ENCODE measurements around the gene MARVELD1. TPM values are rescaled to one million over a fixed set of nuclear protein-coding genes. Genes with fewer than 3 reads are reported as not detected.
A peak's percentile ranks its signal among the peaks of the same experiment; 100 is the strongest.

MARVELD1 gene
- 1 to 10 TPM; 4.3 to 6.5 TPM for total RNA-seq

GRCh38 chr10:97713339-97713825, at the start of gene MARVELD1:
Gene MARVELD1 (plus strand): TSS chr10:97713730. CDS start chr10:97713877, 147 bp downstream.
- no peaks in the 10 kb centered on the region for H3K27me3 ChIP-seq
- H3K36me3 ChIP-seq (replicated peaks in 1 of 2; ENCODE audit: insufficient read depth in 1 of 2, low read depth in 2 of 2) = no peaks in the 10 kb centered on the region
- TF ChIP-seq, protein P1, sequence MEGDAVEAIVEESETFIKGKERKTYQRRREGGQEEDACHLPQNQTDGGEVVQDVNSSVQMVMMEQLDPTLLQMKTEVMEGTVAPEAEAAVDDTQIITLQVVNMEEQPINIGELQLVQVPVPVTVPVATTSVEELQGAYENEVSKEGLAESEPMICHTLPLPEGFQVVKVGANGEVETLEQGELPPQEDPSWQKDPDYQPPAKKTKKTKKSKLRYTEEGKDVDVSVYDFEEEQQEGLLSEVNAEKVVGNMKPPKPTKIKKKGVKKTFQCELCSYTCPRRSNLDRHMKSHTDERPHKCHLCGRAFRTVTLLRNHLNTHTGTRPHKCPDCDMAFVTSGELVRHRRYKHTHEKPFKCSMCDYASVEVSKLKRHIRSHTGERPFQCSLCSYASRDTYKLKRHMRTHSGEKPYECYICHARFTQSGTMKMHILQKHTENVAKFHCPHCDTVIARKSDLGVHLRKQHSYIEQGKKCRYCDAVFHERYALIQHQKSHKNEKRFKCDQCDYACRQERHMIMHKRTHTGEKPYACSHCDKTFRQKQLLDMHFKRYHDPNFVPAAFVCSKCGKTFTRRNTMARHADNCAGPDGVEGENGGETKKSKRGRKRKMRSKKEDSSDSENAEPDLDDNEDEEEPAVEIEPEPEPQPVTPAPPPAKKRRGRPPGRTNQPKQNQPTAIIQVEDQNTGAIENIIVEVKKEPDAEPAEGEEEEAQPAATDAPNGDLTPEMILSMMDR (IDR thresholded peaks at IDR 0.05) = no peak
- no peak for TF ChIP-seq POLR2A (IDR thresholded peaks at IDR 0.05)
- peaks cover 29% of the 10 kb centered on the region for H3K4me1 ChIP-seq
- 21% methylated on average over 35 to 36 of the region's 37 CpGs for WGBS, 2 donors
- peak within 1 kb of the TSS; percentile 54 to 86 (median 82) for H3K27ac ChIP-seq
- H3K9me3 ChIP-seq = no peaks in the 10 kb centered on the region
- ATAC-seq (peak; percentile 25), DNase-seq (peak; percentile 33 to 46 (median 40))
- intact Hi-C loops (cut with DNase I) = no loop called here
- peak within 1 kb of the TSS; percentile 21 to 52 for H3K4me3 ChIP-seq

GRCh38 chr10:97664282-97664850, 49.2 kb upstream of the MARVELD1 start:
- 30 to 55% methylated on average over 1 of the region's 1 CpG for WGBS, 2 donors

GRCh38 chr10:97666992-97667391, 46.5 kb upstream of the MARVELD1 start:
- no peak overlapping the region for H3K4me3 ChIP-seq
- TF ChIP-seq POLR2A (IDR thresholded peaks at IDR 0.05) = no peak
- TF ChIP-seq, protein P1 (IDR thresholded peaks at IDR 0.05) = no peak
- DNase-seq = no peak
- H3K9me3 ChIP-seq = no peaks in the 10 kb centered on the region
- 89 to 95% methylated on average over 7 of the region's 7 CpGs for WGBS, 2 donors
- no peak for ATAC-seq
- no peaks in the 10 kb centered on the region for H3K27me3 ChIP-seq
- H3K27ac ChIP-seq = no peak overlapping the region
- peaks cover 0 to 3% of the 10 kb centered on the region in 2 donors for H3K36me3 ChIP-seq (replicated peaks in 1 of 2; ENCODE audit: insufficient read depth in 1 of 2, low read depth in 2 of 2)
- intact Hi-C loops (cut with DNase I) = no loop called here
- peaks cover 11% of the 10 kb centered on the region for H3K4me1 ChIP-seq

More at GRCh38 chr10:97664282-97664850, 49.2 kb upstream of the MARVELD1 start:
- Histone ChIP-seq H3K4me3 (no peak overlapping the region), H3K27ac (peak overlapping the region in 2 of 4 donors; percentile 49 to 56), H3K27me3 (no peaks in the 10 kb centered on the region), H3K4me1 (peaks cover 11% of the 10 kb centered on the region), H3K9me3 (no peaks in the 10 kb centered on the region), H3K36me3 (replicated peaks in 1 of 2; ENCODE audit: insufficient read depth in 1 of 2, low read depth in 2 of 2) (peaks cover 0 to 2% of the 10 kb centered on the region in 2 donors)
- ATAC-seq (peak; percentile 56), DNase-seq (peak in 2 of 4 donors; percentile 47 to 56)
- TF ChIP-seq, protein P1 (IDR thresholded peaks at IDR 0.05) = no peak
- no peak for TF ChIP-seq POLR2A (IDR thresholded peaks at IDR 0.05)
- intact Hi-C loops (cut with DNase I) = no loop called here

DNA sequence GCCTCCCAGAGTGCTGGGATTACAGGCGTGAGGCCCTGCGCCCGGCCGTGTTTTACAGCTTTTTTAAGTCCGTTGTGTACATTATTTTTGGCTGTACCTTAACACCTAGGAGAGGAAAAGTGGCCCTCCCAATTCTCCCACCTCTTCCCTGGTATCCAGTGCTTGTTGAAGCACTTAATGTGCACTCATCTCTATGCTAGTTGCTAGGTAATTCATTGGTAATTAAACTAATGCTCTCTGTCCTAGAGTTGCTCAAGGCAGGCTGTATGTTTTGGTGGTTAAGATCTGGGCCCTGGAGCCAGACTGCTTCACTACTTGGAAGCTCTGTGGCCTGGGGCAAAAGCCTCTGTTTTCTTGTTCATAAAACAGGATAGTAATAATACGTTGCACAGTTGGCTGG, 46.1 kb upstream of the MARVELD1 start:
- TF ChIP-seq, protein P1 (IDR thresholded peaks at IDR 0.05) = no peak
- H3K4me3 ChIP-seq = no peak overlapping the region
- intact Hi-C loops (cut with DNase I) = no loop called here
- peaks cover 11% of the 10 kb centered on the region for H3K4me1 ChIP-seq
- no peak overlapping the region for H3K27ac ChIP-seq
- peaks cover 0 to 3% of the 10 kb centered on the region in 2 donors for H3K36me3 ChIP-seq (replicated peaks in 1 of 2; ENCODE audit: insufficient read depth in 1 of 2, low read depth in 2 of 2)
- ATAC-seq = no peak
- WGBS, 2 donors = 70 to 81% methylated on average over 6 of the region's 6 CpGs
- no peaks in the 10 kb centered on the region for H3K9me3 ChIP-seq
- DNase-seq = no peak
- H3K27me3 ChIP-seq = no peaks in the 10 kb centered on the region

DNA sequence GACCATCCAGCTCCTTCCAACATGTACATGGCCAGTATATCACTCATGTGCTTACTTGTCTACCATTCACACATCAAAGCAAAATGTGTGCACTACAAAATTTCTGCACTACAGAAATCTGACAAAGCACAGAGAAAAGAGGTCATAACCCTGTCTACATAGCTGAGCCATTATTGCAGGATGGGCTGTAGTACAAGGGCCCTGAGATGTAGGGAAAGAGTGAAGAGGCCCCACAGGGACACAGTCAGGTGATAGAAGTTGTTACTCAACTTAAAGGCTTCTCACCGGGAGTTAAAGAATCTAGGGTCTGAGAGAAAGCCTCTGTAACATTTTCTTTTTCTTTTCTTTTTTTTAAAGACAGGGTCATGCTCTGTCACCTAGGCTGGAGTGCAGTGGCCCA, 44.0 kb upstream of the MARVELD1 start:
- intact Hi-C loops (cut with DNase I) = no loop called here
- Histone ChIP-seq H3K36me3 (replicated peaks in 1 of 2; ENCODE audit: insufficient read depth in 1 of 2, low read depth in 2 of 2) (peaks cover 0 to 2% of the 10 kb centered on the region in 2 donors), H3K4me3 (no peak overlapping the region)

More for the DNA sequence above, 44.0 kb upstream of the MARVELD1 start:
- WGBS, 2 donors = 79 to 82% methylated on average over 1 of the region's 1 CpG
- Histone ChIP-seq H3K27me3 (no peaks in the 10 kb centered on the region), H3K27ac (no peak overlapping the region), H3K9me3 (no peaks in the 10 kb centered on the region), H3K4me1 (peaks cover 3% of the 10 kb centered on the region)
- TF ChIP-seq, protein P1 (IDR thresholded peaks at IDR 0.05) = no peak
- TF ChIP-seq POLR2A (IDR thresholded peaks at IDR 0.05) = no peak
- ATAC-seq (no peak), DNase-seq (no peak)

Measured in body of pancreas (tissue), 4 donors.